Heart left ventricle (tissue), 13 donors: ENCODE results near the gene FETUB.

Source experiments
- POLR2A ChIP-seq, 2 donors: fragments of 450-650 bp; IDR thresholded peaks; one replicate each; pipeline ENCODE4 v1.6.1; 2017; ENCODE audit warnings: antibody characterized with exemption in 2 of 2, mild to moderate bottlenecking in 2 of 2, moderate library complexity in 2 of 2
- TF ChIP-seq, protein P1 (sequence below), 12 donors: fragments of 200-600 bp; sonication (generic) in 4 of 12; IDR thresholded peaks; one replicate each; pipeline versions ENCODE4 v1.5.0 to v1.8.0; 2018 to 2022; ENCODE audit warnings: antibody characterized with exemption in 12 of 12, mild to moderate bottlenecking in 5 of 12
- donor health status: ischemic (EF 13 %, LVEDD 7.1; RV severe dilation, severe dysfunction).
- donor health status: DM: no; HTN: yes; CAD: no.
- donor health status: DM: no; HTN: no; CAD: no.
- donor health status: ischemic (EF 25% LVEDD 6.9; RV normal size, moderate dysfunction).
- donor health status: ischemic (EF 25% LVEDD 5.7; RV mildly dilated, moderate dysfunction).
- donor health status: ischemic (EF 35%, LVEDD 5.7; RV mildly dilated, moderate dysfunction).
- donor health status: nonischemic (EF 11% LVEDD 7.7; RV severe dilation, severe dysfunction).
- donor health status: DM: yes; HTN: yes; CAD: no.
- donor health status: PGD.
- donor health status: ischemic (EF 29% LVEDD 5.4; RV normal size, mild dysfunction).
- donor health status: nonischemic (EF 23%, LVEDD 6.1; RV moderate dilation, normal function).

GRCh38 chr3:186630950-186631641 lies 9.1 kb upstream of the FETUB start:
- TF ChIP-seq, protein P1, sequence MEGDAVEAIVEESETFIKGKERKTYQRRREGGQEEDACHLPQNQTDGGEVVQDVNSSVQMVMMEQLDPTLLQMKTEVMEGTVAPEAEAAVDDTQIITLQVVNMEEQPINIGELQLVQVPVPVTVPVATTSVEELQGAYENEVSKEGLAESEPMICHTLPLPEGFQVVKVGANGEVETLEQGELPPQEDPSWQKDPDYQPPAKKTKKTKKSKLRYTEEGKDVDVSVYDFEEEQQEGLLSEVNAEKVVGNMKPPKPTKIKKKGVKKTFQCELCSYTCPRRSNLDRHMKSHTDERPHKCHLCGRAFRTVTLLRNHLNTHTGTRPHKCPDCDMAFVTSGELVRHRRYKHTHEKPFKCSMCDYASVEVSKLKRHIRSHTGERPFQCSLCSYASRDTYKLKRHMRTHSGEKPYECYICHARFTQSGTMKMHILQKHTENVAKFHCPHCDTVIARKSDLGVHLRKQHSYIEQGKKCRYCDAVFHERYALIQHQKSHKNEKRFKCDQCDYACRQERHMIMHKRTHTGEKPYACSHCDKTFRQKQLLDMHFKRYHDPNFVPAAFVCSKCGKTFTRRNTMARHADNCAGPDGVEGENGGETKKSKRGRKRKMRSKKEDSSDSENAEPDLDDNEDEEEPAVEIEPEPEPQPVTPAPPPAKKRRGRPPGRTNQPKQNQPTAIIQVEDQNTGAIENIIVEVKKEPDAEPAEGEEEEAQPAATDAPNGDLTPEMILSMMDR (IDR thresholded peaks at IDR 0.05): no peak
- TF ChIP-seq POLR2A (IDR thresholded peaks at IDR 0.05): no peak
